NOMO-1 treated with dmso at 0.1 percent for 144 hours (cell line): ENCODE measurements around the gene ADAMTS20.
A peak's percentile ranks its signal among the peaks of the same experiment; 100 is the strongest.

Experiments used
- DNase-seq: peaks from one replicate; lab custom pipeline; 2025; ENCODE audit not compliant: unreplicated experiment; lab: John Stamatoyannopoulos, UW

Gene ADAMTS20

GRCh38 chr12:43482311-43483085, 69.5 kb downstream of the ADAMTS20 start:
- no peak for DNase-seq

DNA sequence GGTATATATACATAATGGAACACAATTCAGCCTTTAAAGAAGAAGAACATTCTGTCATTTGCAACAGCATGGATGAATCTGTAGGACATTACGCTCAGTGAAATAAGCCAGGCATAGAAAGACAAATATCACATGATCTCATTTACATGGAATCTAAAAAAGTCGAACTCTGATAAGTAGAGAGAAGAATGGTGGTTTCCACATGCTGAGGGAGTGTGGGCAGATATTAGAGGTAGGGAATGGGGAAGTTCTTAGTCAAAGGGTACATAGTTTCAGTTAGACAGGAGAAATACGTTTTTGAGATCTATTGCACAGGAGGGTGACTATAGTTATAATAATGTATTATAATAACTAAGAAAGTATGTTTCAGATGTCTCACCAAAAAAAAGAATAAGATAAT, 71.4 kb downstream of the ADAMTS20 start:
- no peak for DNase-seq

- DNase-seq: no peak
These were observed 89.3 kb downstream of the ADAMTS20 start for GRCh38 chr12:43462741-43463140.

GRCh38 chr12:43462080-43462479, 89.9 kb downstream of the ADAMTS20 start:
- DNase-seq: no peak

DNA sequence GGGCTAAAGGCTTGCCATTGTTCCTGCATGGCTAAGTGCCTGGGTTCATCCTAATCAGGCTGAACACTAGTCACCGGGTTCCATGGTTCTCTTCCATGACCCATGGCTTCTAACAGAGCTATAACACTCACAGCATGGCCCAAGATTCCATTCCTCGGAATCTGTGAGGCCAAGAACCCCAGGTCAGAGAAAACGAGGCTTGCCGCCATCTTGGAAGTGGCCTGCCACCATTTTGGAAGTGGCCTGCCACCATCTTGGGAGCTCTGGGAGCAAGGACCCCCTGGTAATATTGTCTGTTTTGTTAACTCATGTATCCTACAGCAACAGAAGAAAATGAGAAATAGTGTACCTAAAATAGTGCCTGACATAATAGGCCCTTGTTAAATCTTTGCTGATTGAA, 92.7 kb downstream of the ADAMTS20 start:
- DNase-seq: no peak

- no peak for DNase-seq
These were observed 98.2 kb downstream of the ADAMTS20 start for GRCh38 chr12:43453761-43454160.

GRCh38 chr12:43444940-43445564, 107.0 kb downstream of the ADAMTS20 start:
- peak; percentile 3 for DNase-seq

DNA sequence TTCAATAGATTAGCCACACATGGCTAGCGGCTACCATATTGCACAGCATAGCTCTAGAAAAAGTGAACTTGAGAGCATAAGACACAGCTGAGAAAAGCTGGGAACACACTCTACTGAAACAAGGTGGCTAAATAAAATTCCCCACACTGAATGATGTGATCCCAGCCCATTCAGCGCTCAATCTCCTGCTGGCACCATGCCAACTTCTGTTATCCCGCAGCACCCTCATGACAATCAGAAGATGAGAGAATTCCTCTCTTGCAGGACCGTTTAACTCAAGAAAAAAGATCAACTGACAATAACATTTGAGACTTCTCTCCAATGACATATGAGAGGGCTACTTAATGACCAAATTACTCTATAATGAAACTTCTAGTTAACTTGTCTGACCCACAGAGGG, 115.4 kb downstream of the ADAMTS20 start:
- no peak for DNase-seq

DNA sequence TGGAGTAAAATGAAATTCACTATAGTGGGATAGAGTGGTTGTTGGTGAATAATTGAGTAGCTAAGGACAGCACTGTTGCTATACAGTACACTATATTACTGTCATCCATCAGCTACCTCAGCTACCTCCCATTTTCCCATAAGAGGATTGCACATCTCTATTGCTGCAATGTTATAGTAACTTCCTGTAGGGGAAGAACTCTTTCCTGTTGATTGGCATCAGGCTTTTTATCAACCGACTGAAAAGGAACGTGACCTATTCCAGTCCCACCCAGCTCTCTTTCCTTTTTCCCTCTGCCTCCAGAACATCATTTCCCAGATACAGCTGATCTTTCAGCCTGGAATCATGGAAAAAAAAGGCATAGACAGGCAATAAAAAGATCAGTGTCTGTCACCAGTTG, 117.4 kb downstream of the ADAMTS20 start:
- DNase-seq: no peak

- DNase-seq: no peak
These were observed 123.9 kb downstream of the ADAMTS20 start for GRCh38 chr12:43428088-43428600.

GRCh38 chr12:43425361-43425760, 126.6 kb downstream of the ADAMTS20 start:
- no peak for DNase-seq

DNA sequence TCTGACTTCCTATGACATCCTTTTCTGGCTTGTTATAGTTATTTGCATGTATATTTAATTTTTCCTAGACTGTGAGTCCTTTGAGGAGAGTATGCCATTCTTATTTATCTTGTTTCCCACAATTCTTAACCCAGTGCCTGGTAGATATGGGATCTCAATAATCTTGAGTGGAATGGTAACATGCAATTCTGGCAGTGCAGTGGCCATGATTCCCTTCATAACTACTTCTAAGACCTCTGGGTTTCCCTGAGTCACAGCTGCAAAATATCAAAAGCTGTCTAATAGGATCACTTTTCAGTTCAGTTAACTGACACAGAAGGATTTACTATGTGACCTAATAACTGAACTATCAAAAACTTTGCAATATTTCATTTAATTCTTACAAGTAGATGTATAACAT, 135.0 kb downstream of the ADAMTS20 start:
- DNase-seq: no peak

DNA sequence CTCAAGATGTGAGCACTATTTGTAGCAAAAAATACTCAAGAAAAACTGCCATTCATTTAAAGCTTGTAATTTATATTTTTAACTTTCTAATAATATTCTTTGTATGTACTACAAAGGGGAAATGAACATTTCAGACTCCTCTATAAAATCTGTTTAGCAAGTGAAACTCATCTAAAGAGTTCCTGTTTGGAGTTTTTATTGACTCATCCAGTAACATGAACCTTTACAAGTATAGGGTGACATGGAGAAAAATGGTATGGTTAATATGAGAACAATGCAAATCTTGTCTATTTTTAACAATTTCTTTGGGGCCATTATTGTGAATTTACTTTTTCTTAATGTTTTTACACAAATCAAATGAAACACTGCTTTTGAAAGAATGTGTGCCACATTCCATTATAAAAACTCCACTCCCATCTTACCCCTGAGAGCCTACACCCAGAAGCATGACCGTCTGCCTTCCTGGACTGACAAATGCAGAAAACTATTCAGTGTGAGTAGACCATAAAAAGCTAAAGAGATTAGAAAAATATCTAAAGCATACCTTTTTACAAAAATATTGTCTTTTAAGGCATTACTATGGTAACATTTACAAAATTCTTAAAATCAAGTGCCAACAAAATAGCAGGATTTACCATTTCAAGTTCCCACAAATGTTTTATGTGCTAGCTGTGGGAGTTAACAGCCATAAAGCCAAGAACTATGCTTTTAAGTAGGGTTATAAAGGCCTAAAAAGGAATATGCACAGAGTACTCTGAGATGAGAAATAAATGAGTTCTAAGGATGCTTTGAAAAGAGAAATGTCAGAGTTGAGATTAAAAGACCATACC, 144.0 kb downstream of the ADAMTS20 start:
- peak; percentile 13 for DNase-seq

DNA sequence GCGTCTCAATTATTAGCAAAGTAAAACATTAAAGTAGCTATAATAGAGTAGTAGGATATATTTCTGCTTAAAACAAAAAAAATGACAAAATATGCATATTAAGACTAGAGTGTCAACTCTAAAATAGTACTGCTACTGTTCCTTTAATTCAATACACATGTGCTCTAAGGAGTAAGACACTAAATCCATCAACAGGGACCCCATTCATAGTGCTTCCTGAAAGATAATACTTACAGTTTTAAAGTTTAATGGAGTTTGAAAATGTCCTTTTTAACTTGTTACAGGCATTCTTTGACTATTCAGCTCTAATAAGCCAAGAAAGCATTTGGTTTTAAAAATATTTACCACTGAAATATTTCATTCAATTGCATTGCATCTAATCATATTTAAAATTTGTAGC, 145.2 kb downstream of the ADAMTS20 start:
- DNase-seq: no peak

DNA sequence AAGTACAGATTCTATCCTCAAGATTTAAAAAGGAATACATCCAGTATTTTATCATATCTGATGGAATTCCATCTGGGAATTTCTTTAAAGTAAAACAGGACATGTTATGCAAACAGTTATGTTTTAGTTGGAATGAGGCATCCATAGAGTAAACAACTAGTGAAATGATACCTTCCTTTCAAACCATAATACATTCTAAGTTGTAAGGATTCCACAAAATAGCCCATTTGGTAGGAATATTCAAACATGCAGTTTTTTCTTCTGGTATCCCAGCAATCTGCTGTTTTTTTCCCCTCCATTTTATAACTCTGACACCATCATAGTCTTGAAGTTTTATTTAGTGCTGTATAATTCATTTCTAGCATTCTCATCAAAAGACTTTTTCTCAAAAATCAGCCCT, 149.6 kb downstream of the ADAMTS20 start:
- no peak for DNase-seq

DNA sequence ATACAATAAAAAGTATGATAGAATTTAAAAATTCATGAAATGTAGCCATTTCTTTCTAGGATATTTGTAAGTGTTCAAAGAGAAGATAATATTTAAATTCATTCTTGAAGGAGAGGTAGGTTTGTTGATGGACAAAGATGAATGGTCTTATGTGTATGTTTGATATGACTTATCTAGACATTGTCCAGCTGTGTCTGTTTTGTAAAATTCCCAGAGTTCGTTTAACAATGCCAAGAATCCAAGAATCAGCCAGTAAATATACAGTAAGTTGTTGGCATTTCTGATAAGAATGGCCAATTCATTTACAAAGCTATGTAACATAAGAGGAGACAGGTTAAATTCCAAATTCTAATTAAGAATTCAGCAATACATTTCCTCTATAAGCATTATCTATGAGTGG, 150.9 kb downstream of the ADAMTS20 start:
- DNase-seq: no peak

GRCh38 chr12:43396671-43397070, 155.3 kb downstream of the ADAMTS20 start:
- no peak for DNase-seq

DNA sequence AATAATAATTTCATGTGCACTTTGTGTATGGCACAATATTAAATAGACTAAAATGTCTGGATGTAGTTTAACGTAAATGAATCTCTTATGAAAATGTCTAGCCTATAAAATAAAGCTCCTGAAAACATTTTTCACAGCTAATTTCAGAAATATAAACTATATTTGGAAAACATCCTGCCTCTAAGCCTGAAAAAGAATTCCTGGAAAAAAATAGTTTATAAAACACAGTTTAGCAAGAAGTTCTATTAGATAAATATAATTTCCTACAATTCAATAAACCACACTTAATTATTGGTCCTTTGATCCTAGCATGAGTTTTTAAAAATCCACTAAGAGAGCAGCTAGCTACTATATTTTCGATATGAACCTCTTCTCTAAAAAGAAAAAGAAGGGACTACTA, 159.9 kb downstream of the ADAMTS20 start:
- no peak for DNase-seq

GRCh38 chr12:43381879-43382278, 170.1 kb downstream of the ADAMTS20 start:
- no peak for DNase-seq

DNA sequence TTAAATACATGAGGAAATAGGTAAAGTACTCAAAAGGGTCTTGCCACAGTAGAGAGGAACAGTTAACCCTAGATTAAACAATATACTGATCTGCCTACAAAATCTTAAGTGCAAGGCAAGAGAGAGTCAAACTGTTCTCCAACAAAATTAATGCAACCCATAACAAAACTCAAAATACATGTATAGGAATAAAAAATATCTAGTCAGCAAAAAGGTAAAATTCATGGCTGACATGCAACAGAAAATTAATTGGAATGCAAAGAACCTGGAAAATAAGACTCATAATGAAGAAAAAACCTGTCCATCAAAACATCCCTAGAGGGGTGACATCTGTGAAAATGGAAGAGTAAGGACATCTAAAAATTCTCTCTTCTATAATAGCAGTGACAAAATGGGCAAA, 173.6 kb downstream of the ADAMTS20 start:
- no peak for DNase-seq

GRCh38 chr12:43370263-43370662, 181.7 kb downstream of the ADAMTS20 start:
- DNase-seq: no peak
